ENCODE measurements around the gene GLRX3. TPM values are rescaled to one million over a fixed set of nuclear protein-coding genes. Genes with fewer than 3 reads are reported as not detected.

Gene GLRX3
- total and polyA plus RNA-seq, 10 of the 15 experiments (the other 5 are each of a cell fraction or from before 2014, with no cell fraction given) = 94.7 to 209 (median 131) TPM

- H3K27me3 ChIP-seq (replicated peaks in 1 of 2; ENCODE audit: control insufficient read depth in 2 of 2, insufficient read depth in 2 of 2, low read length in 1 of 2) = no peaks in the 10 kb centered on the region
- ChIA-PET CTCF (interaction anchor here (0.7 to 2.1 kb wide), 5 partner anchors 14 to 45 kb away, joined by 3 to 18 read pairs (median 3); partner anchors contain the start of gene C10orf143), POLR2A (interaction anchor here (2.0 to 2.4 kb wide), 2 partner anchors 31 to 33 kb away, joined by 11 to 17 read pairs; partner anchors contain the start of gene C10orf143), SMC1A (ENCODE audit: uncharacterized antibody, unreplicated experiment) (interaction anchor here (1.2 to 3.0 kb wide), 4 partner anchors 14 to 35 kb away, joined by 3 to 10 read pairs (median 5); partner anchors contain the start of gene C10orf143), RAD21 (ENCODE audit: unreplicated experiment) (interaction anchor here (1.1 to 1.4 kb wide), 2 partner anchors 14 to 31 kb away, joined by 3 to 9 read pairs; partner anchors contain the start of gene C10orf143)
- 0 out of 2 replicates have a peak, but pooled peaks cover 4% of the 10 kb centered on the region for H4K20me1 ChIP-seq (ENCODE audit: control insufficient read depth, insufficient read depth)
- H3K79me2 ChIP-seq (ENCODE audit: control insufficient read depth, insufficient read depth, low read length) = peaks cover 72% of the 10 kb centered on the region
- H3K36me3 ChIP-seq (ENCODE audit: control insufficient read depth in 2 of 2, insufficient read depth in 2 of 2, low read length in 1 of 2) = no peaks in the 10 kb centered on the region; a peak in 1 of 4 replicates
- peak overlapping the region; percentile 62; the same call in 1 of the 2 replicates for H3K4me3 ChIP-seq
- H3K4me2 ChIP-seq (ENCODE audit: control insufficient read depth, insufficient read depth) = peak overlapping the region; percentile 38
- no TSS peak for BruUV-seq (replicated peaks)
- ATAC-seq (peak; percentile 88), DNase-seq (ENCODE audit: low read depth, low spot score) (no peak), FAIRE-seq (no peak)
- peaks cover 42% of the 10 kb centered on the region for H3K4me1 ChIP-seq (ENCODE audit: control insufficient read depth, insufficient read depth, low read length)
- H3K9me3 ChIP-seq (replicated peaks; ENCODE audit: control insufficient read depth, insufficient read depth, low read length) = no peaks in the 10 kb centered on the region
- H3K27ac ChIP-seq (ENCODE audit: control insufficient read depth, insufficient read depth) = peak overlapping the region; percentile 55
- peak overlapping the region; percentile 36; the same call in 1 of the 2 replicates for H3K9ac ChIP-seq (ENCODE audit: control insufficient read depth, insufficient read depth, low read length)
- 0% methylated on average over 2 of the region's 2 CpGs for WGBS (ENCODE audit: insufficient coverage, insufficient replicate concordance, low lambda C conversion rate, missing lambda C conversion rate)
- intact Hi-C loops (cut with micrococcal nuclease; ENCODE audit: unreplicated experiment) (no loop called here), in situ Hi-C loops (cut with MboI) (no loop called here)
- H2AFZ ChIP-seq (ENCODE audit: control insufficient read depth, low read depth, low read length) = no peak overlapping the region
- TF ChIP-seq EGR1 (IDR thresholded peaks at IDR 0.05; ENCODE audit: borderline replicate concordance in 1 of 2, low read depth in 2 of 2, low read length in 2 of 2) = 0 out of 3 replicates have a peak, but pooled peaks of 1 of the 2 experiments have one; percentile 6
- TF ChIP-seq POU2F2 (IDR thresholded peaks at IDR 0.05; ENCODE audit: borderline replicate concordance, low read depth, low read length) = peak; percentile 91; the same call in 1 of the 3 replicates
- peak; percentile 43; the same call in 1 of the 2 replicates for TF ChIP-seq TAF1 (IDR thresholded peaks at IDR 0.05; ENCODE audit: borderline replicate concordance, low read depth, low read length)
- no peak for TF ChIP-seq CHD2 (IDR thresholded peaks at IDR 0.05; ENCODE audit: borderline replicate concordance, low read depth, low read length)
These were observed 5.7 kb downstream of the GLRX3 start for GRCh38 chr10:130141878-130142277.

DNA sequence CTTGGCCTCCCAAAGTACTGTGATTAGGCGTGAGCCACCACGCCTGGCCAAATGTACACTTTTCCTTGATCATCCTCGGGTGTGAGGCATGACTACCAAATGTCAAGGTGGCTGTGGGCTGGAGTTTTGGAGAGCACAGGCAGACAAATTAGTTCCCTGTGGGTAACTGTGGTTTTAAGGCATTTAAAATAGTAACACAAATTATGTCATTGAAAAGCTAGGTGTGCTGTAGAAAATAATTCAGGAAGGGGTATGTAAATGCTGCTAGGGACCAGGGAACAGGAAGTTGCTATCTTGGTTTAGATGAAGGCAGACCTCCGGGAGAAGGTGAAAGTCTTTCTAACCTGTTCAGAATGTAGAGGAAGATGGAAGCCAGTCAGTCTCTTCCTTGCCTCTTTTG, 9.9 kb downstream of the GLRX3 start:
- CTCF ChIA-PET = interaction anchor here (1.5 kb wide), 1 partner anchor 36 kb away, joined by 6 read pairs; no protein-coding TSS in a partner anchor
- 11% methylated on average over 4 of the region's 4 CpGs for WGBS (ENCODE audit: insufficient coverage, insufficient replicate concordance, low lambda C conversion rate, missing lambda C conversion rate)

More for the DNA sequence above, 9.9 kb downstream of the GLRX3 start:
- Histone ChIP-seq H3K4me3 (peak overlapping the region; percentile 13; the same call in 1 of the 2 replicates), H3K36me3 (ENCODE audit: control insufficient read depth in 2 of 2, insufficient read depth in 2 of 2, low read length in 1 of 2) (no peaks in the 10 kb centered on the region; a peak in 1 of 4 replicates), H4K20me1 (ENCODE audit: control insufficient read depth, insufficient read depth) (0 out of 2 replicates have a peak, but pooled peaks cover 3% of the 10 kb centered on the region), H3K9ac (ENCODE audit: control insufficient read depth, insufficient read depth, low read length) (no peak overlapping the region), H2AFZ (ENCODE audit: control insufficient read depth, low read depth, low read length) (peak overlapping the region; percentile 9; the same call in 1 of the 2 replicates), H3K27me3 (replicated peaks in 1 of 2; ENCODE audit: control insufficient read depth in 2 of 2, insufficient read depth in 2 of 2, low read length in 1 of 2) (no peaks in the 10 kb centered on the region), H3K4me1 (ENCODE audit: control insufficient read depth, insufficient read depth, low read length) (peaks cover 20% of the 10 kb centered on the region), H3K27ac (ENCODE audit: control insufficient read depth, insufficient read depth) (no peak overlapping the region), H3K4me2 (ENCODE audit: control insufficient read depth, insufficient read depth) (peak overlapping the region; percentile 50; the same call in 1 of the 2 replicates), H3K9me3 (replicated peaks; ENCODE audit: control insufficient read depth, insufficient read depth, low read length) (no peaks in the 10 kb centered on the region), H3K79me2 (ENCODE audit: control insufficient read depth, insufficient read depth, low read length) (peaks cover 41% of the 10 kb centered on the region)
- no TSS peak for BruUV-seq (replicated peaks)
- RAD21 ChIA-PET (ENCODE audit: unreplicated experiment) = no interaction called here
- POLR2A ChIA-PET = no interaction called here
- SMC1A ChIA-PET (ENCODE audit: uncharacterized antibody, unreplicated experiment) = no interaction called here
- no peak for FAIRE-seq
- no peak for DNase-seq (ENCODE audit: low read depth, low spot score)
- in situ Hi-C loops (cut with MboI) (no loop called here), intact Hi-C loops (cut with micrococcal nuclease; ENCODE audit: unreplicated experiment) (no loop called here)
- TF ChIP-seq RUNX3 (IDR thresholded peaks at IDR 0.05; ENCODE audit: low read length) = peak; percentile 70
- TF ChIP-seq POLR2A (IDR thresholded peaks at IDR 0.05; ENCODE audit: low read depth, low read length) = no peak
- 0 out of 2 replicates have a peak, but pooled peaks have one; percentile 27 for TF ChIP-seq ATF2 (IDR thresholded peaks at IDR 0.05; ENCODE audit: low read length)
- TF ChIP-seq, protein P1, sequence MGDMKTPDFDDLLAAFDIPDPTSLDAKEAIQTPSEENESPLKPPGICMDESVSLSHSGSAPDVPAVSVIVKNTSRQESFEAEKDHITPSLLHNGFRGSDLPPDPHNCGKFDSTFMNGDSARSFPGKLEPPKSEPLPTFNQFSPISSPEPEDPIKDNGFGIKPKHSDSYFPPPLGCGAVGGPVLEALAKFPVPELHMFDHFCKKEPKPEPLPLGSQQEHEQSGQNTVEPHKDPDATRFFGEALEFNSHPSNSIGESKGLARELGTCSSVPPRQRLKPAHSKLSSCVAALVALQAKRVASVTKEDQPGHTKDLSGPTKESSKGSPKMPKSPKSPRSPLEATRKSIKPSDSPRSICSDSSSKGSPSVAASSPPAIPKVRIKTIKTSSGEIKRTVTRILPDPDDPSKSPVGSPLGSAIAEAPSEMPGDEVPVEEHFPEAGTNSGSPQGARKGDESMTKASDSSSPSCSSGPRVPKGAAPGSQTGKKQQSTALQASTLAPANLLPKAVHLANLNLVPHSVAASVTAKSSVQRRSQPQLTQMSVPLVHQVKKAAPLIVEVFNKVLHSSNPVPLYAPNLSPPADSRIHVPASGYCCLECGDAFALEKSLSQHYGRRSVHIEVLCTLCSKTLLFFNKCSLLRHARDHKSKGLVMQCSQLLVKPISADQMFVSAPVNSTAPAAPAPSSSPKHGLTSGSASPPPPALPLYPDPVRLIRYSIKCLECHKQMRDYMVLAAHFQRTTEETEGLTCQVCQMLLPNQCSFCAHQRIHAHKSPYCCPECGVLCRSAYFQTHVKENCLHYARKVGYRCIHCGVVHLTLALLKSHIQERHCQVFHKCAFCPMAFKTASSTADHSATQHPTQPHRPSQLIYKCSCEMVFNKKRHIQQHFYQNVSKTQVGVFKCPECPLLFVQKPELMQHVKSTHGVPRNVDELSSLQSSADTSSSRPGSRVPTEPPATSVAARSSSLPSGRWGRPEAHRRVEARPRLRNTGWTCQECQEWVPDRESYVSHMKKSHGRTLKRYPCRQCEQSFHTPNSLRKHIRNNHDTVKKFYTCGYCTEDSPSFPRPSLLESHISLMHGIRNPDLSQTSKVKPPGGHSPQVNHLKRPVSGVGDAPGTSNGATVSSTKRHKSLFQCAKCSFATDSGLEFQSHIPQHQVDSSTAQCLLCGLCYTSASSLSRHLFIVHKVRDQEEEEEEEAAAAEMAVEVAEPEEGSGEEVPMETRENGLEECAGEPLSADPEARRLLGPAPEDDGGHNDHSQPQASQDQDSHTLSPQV (IDR thresholded peaks at IDR 0.05) = no peak
- no peak for TF ChIP-seq JUNB (IDR thresholded peaks at IDR 0.05)
- no peak for TF ChIP-seq CREM (IDR thresholded peaks at IDR 0.05; ENCODE audit: low read depth)
- ATAC-seq = no peak
